8988T (cell line): Measurements from ENCODE around the gene KRI1.
A peak's percentile ranks its signal among the peaks of the same experiment; 100 is the strongest.

Experiments used
- DNase-seq: peaks from one replicate; pipeline ENCODE4 v3.0.0; 2011

KRI1 gene

DNA sequence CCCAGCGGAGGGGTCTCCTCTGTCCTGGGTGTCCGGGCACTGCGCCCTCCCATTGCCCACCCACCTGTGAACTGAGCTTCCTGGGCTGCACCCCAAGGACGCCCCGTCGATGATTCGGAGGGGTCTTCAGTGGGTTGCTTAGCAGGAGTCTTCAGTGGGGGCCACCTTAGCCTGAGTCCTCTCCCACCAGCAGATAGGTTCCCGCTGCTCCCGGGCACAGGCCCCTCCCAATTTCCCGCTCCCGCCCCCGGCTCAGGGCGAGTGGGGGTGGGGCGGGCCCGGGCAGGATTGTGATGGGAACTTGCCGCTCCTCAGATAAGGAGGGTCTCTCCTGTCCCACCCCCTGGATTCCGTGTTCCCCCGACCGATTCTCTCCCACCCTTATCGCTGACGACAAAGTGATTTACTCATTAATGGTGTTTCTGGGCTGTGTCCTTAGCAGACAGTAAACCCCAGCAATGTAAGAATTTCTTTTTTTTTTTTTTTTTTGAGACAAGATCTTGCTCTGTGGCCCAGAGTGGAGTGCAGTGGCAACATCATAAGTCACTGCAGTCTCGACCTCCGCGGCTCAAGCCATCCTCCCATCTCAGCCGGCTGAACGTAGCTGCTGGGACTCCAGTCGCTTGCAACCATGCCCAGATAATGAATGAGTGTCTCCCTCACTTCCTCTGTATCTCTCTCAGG, 47.9 kb downstream of the KRI1 start:
- DNase-seq, result peak; percentile 60

GRCh38 chr19:10517361-10517759, 48.5 kb downstream of the KRI1 start, which contains the start of gene S1PR5:
Gene S1PR5 (minus strand): TSS chr19:10517447. CDS start chr19:10515011, 2,436 bp downstream.
- peak; percentile 57 for DNase-seq

DNA sequence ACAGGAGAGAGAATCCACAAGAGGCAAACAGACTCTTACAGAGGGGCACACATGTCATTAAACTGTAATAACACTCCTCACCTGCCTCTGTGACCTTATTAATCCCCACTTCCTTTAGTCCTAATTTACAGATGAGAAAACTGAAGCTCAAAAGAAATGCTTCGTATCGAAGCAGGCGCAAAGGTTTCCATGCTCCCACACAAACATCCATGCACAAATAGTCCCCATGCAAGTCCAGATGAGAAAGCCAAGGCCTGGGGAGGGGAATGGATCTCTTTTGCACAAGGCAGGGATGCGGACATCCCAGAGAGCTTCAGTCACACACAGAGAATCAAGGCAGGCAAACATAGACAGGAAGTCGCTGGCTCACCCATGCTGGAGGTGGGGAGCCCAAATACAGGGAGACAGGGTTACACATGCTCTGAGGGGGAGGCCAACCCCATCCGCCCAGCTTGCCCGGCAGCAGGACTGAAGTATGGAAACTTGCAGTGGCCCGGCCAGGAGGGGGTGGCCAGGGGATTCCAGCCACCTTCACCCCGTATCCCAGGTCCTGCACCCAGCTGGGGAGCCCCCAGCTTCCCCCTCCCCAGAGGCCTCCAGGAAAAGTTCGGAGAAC, 49.0 kb downstream of the KRI1 start:
- DNase-seq, result no peak

DNA sequence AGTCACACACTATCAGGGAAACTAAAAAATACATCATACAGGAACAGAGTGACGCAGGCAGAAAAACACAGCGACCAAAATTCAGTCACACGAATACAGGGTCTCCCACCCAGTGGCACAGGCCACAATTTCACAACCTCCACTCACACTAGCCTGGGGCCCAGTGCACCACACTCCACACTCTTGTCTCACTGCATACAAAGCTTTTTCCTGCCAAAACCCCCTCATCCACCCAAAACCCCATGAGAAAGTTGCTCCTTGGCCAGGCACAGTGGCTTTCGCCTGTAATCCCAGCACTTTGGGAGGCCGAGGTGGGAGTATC, 49.8 kb downstream of the KRI1 start:
- no peak for DNase-seq

- no peak for DNase-seq
These were observed 51.3 kb downstream of the KRI1 start for GRCh38 chr19:10514211-10515145.

GRCh38 chr19:10513223-10513622, 52.6 kb downstream of the KRI1 start:
- DNase-seq, result no peak

DNA sequence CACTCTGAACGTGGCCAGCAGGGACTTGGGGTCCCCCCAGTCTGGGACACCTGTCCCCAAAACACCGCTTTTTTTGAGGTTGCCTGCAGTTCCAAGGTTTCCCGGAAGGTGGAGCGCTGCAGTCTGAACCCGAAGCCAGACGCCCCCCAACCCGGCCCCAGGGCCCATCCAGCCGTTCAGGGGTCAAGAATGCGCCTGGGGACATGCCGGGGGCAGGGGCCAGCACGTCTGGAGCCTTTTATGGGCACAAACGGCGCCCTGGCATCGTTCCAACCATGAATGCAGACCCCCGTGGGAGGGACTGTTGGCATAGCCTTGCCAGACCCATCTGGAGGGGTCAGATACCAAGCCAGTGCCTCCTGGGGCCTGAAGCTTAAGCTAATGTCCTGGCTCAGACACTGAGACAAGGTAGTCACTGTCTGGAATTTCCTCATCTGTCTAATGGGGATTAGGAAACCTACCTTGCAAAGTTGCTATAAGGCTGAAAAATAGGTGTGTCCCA, 55.5 kb downstream of the KRI1 start:
- no peak for DNase-seq

- no peak for DNase-seq
These were observed 57.1 kb downstream of the KRI1 start for GRCh38 chr19:10508707-10509106.

- DNase-seq, result no peak
These were observed 57.8 kb downstream of the KRI1 start for GRCh38 chr19:10508036-10508435.

- DNase-seq, result no peak
These were observed 60.1 kb downstream of the KRI1 start for GRCh38 chr19:10505583-10506229.
